HepG2 (cell line): ENCODE data around the gene MTHFD2L. TPM values are rescaled to one million over a fixed set of nuclear protein-coding genes. Genes with fewer than 3 reads are reported as not detected.

Source experiments
- ATAC-seq: fragments of 200-7000 bp; cut with Tn5 transposase; 3 replicates; pipeline ENCODE4 v1.9.1; 2020; ENCODE audit warnings: mild to moderate bottlenecking, moderate library complexity
- BruUV-seq: library from RNA; stranded (reverse); fragments of 400-500 nt; replicated peaks from 2 replicates; lab custom pipeline; 2021; lab: Mats Ljungman, UMichigan
- CTCF ChIA-PET: fragments of 300-600 bp; formaldehyde crosslinking; extraction: SDS; loops from one replicate; lab custom pipeline; 2021; ENCODE audit warnings: low total read pairs, inconsistent platforms, low intra/inter-chr PET ratio; lab: Yijun Ruan, JAX
- POLR2A ChIA-PET: fragments of 350-600 bp; sonication (Branson Sonifier 250); formaldehyde crosslinking; loops from one replicate; lab custom pipeline; 2020; ENCODE audit warnings: antibody characterized with exemption, inconsistent platforms; lab: Yijun Ruan, JAX
- DNase-seq: peaks from one replicate; pipeline ENCODE4 v3.0.0-alpha.2; 2015; ENCODE audit warnings: low spot score
- FAIRE-seq: peaks from 3 replicates; lab custom pipeline; 2011; peaks lifted over from hg19 to GRCh38; lab: Jason Lieb, UNC
- H2AFZ ChIP-seq: one replicate; pipeline ENCODE4 v1.6.1; 2011; ENCODE audit warnings: low read length, inconsistent platforms
- H3K27ac ChIP-seq: fragments of 300-600 bp; 3 replicates; pipeline ENCODE4 v1.8.0; 2011; ENCODE audit warnings: mixed run types, mild to moderate bottlenecking, mixed read lengths, low read length, inconsistent platforms; ENCODE audit not compliant: insufficient read depth; ENCODE audit errors: extremely low read length
- H3K27me3 ChIP-seq, 2 experiments: fragments of 200-600 bp in 1 of 2; 2 replicates in 1 of 2; 3 replicates in 1 of 2; pipeline versions ENCODE4 v1.6.0 to v1.8.0; 2011; ENCODE audit warnings: low read length in 2 of 2, mild to moderate bottlenecking in 2 of 2, moderate library complexity in 2 of 2, inconsistent platforms in 1 of 2; ENCODE audit not compliant: insufficient read depth in 2 of 2, control insufficient read depth in 1 of 2
- H3K36me3 ChIP-seq, 2 experiments: fragments of 200-600 bp in 1 of 2; replicated peaks in 1 of 2; 2 replicates in 1 of 2; 3 replicates in 1 of 2; pipeline versions ENCODE4 v1.5.1 to v1.8.0; 2011; ENCODE audit warnings: low read length in 2 of 2, inconsistent platforms in 1 of 2; ENCODE audit not compliant: insufficient read depth in 2 of 2, control insufficient read depth in 1 of 2
- H3K4me1 ChIP-seq: 2 replicates; pipeline ENCODE4 v1.5.1; 2012; ENCODE audit warnings: low read length, inconsistent platforms; ENCODE audit not compliant: insufficient read depth
- H3K4me2 ChIP-seq: 2 replicates; pipeline ENCODE4 v1.6.0; 2011; ENCODE audit warnings: low read depth, low read length, inconsistent platforms
- H3K4me3 ChIP-seq, 3 experiments: fragments of 200-600 bp in 1 of 3; sonication (generic), shearing (Covaris generic) in 1 of 3; replicated peaks in 1 of 3; 2 replicates each; pipeline ENCODE4 v1.5.1; 2011 to 2016; ENCODE audit warnings: low read length in 3 of 3, inconsistent platforms in 2 of 3, low read depth in 2 of 3, mild to moderate bottlenecking in 2 of 3, control low read depth in 1 of 3, mixed read lengths in 1 of 3; ENCODE audit not compliant: insufficient read depth in 1 of 3
- H3K79me2 ChIP-seq: one replicate; pipeline ENCODE4 v1.6.1; 2011; ENCODE audit warnings: low read length, inconsistent platforms; ENCODE audit not compliant: insufficient read depth
- H3K9ac ChIP-seq: 2 replicates; pipeline ENCODE4 v1.6.0; 2011; ENCODE audit warnings: mild to moderate bottlenecking, low read depth, low read length, inconsistent platforms; ENCODE audit not compliant: insufficient read depth
- H3K9me3 ChIP-seq: 2 replicates; pipeline ENCODE4 v1.5.1; 2012; ENCODE audit warnings: mild to moderate bottlenecking, low read length
- H4K20me1 ChIP-seq: 2 replicates; pipeline ENCODE4 v1.6.0; 2011; ENCODE audit warnings: inconsistent platforms, mild to moderate bottlenecking, low read length, moderate library complexity; ENCODE audit not compliant: insufficient read depth
- CREM ChIP-seq, 2 experiments: sonication (generic) in 1 of 2; formaldehyde crosslinking in 1 of 2; IDR thresholded peaks; 2 replicates each; pipeline versions ENCODE4 v1.4.0 to v1.6.1; 2016 to 2020; ENCODE audit warnings: antibody characterized with exemption in 1 of 2, mild to moderate bottlenecking in 1 of 2, missing genetic modification reagents in 1 of 2
- NR3C1 ChIP-seq: sonication (generic); formaldehyde crosslinking; IDR thresholded peaks from 2 replicates; pipeline ENCODE4 v1.4.0; 2020; ENCODE audit warnings: missing genetic modification reagents
- RBAK ChIP-seq: sonication (generic); formaldehyde crosslinking; IDR thresholded peaks from 2 replicates; pipeline ENCODE4 v1.5.1; 2020; ENCODE audit warnings: mild to moderate bottlenecking, missing genetic modification reagents
- XBP1 ChIP-seq: sonication (generic); formaldehyde crosslinking; IDR thresholded peaks from 2 replicates; pipeline ENCODE4 v1.5.0; 2020; ENCODE audit warnings: missing genetic modification reagents
- ZBTB21 ChIP-seq: sonication (generic); formaldehyde crosslinking; IDR thresholded peaks from 2 replicates; pipeline ENCODE4 v1.4.0; 2020; ENCODE audit warnings: missing genetic modification reagents
- ZNF607 ChIP-seq: sonication (generic); formaldehyde crosslinking; IDR thresholded peaks from 2 replicates; pipeline ENCODE4 v1.5.1; 2020; ENCODE audit warnings: missing genetic modification reagents, mild to moderate bottlenecking, borderline replicate concordance
- ZNF761 ChIP-seq: sonication (generic); formaldehyde crosslinking; conservative IDR thresholded peaks from 2 replicates; pipeline ENCODE4 v1.4.0; 2020; ENCODE audit warnings: mild to moderate bottlenecking, missing genetic modification reagents
- WGBS: methylation state at CpG from one replicate; pipeline ENCODE4 v1.1.6; 2017; ENCODE audit warnings: low lambda C conversion rate; 5-methylcytosine and 5-hydroxymethylcytosine counted together
- in situ Hi-C: cut with HindIII; loops from 2 replicates; pipeline ENCODE4 v1.10.0; 2017; ENCODE audit warnings: low pct_unique_long_range_greater_than_20kb; ENCODE audit not compliant: extremely low pct_ligation_motif_present
- intact Hi-C: fragments of 100-400 bp; cut with micrococcal nuclease; formaldehyde crosslinking; loops from one replicate; pipeline ENCODE4 v1.10.0; 2022; ENCODE audit not compliant: unreplicated experiment
- polyA plus RNA-seq, 8 experiments: library from polyadenylated mRNA; depleted of rRNA in 3 of 8; stranded (reverse) in 7 of 8; unstranded in 1 of 8; fragments of >200 nt; fragmentation: Illumina TruSeq in 4 of 8; extraction: Trizol in 4 of 8; gene quantifications; 2 replicates each; pipeline versions ENCODE4 v1.2.1 to v1.2.3, GENCODE V29; 2011 to 2016; ENCODE audit warnings: low read depth in 4 of 8, missing spikeins in 1 of 8, mixed read lengths in 1 of 8; ENCODE audit not compliant: insufficient read depth in 1 of 8
- total RNA-seq, 5 experiments: library from RNA; depleted of rRNA; stranded (reverse); fragments of >200 nt; fragmentation: Illumina TruSeq; extraction: Trizol; gene quantifications; 2 replicates each; pipeline ENCODE4 v1.2.3, GENCODE V29; 2016; ENCODE audit warnings: low read depth in 1 of 5
- TF ChIP-seq, protein P1 (sequence below): IDR thresholded peaks from 2 replicates; pipeline ENCODE4 v1.6.1; 2016
- TF ChIP-seq, protein P2 (sequence below): sonication (generic); formaldehyde crosslinking; IDR thresholded peaks from 2 replicates; pipeline ENCODE4 v1.5.0; 2020; ENCODE audit warnings: mild to moderate bottlenecking, missing genetic modification reagents
- TF ChIP-seq, protein P3 (sequence below): sonication (generic); formaldehyde crosslinking; IDR thresholded peaks from 2 replicates; pipeline ENCODE4 v1.8.0; 2022; ENCODE audit warnings: mild to moderate bottlenecking, missing genetic modification reagents; ENCODE audit not compliant: insufficient replicate concordance
- TF ChIP-seq, protein P4 (sequence below): sonication (generic); formaldehyde crosslinking; IDR thresholded peaks from 2 replicates; pipeline ENCODE4 v1.5.0; 2020; ENCODE audit warnings: mild to moderate bottlenecking, missing genetic modification reagents

MTHFD2L gene
- total and polyA plus RNA-seq, 2 of the 13 experiments (the other 11 are each of a cell fraction or from before 2014, with no cell fraction given): 10.5 to 14.9 TPM

DNA sequence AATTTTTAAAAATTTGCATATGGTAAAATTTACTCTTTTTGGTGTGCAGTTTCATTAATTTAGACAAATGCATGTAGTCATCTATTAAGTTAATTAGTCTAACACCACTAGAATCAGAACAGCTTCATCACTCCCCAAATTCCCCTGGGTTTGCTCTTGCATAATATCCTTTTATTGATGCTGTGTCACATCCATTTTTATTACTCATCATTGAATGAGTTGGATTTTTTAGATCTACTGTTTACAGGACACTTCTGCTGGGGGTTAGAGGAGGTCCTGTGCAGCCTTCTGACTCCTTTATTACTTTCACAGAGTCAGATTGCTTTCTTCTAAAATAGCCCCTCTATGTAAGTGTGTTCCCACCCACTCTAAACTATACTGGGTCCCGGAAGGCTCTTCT is 65.9 kb downstream of the MTHFD2L start:
- Histone ChIP-seq H3K27me3 (no peaks in the 10 kb centered on the region), H3K79me2 (no peaks in the 10 kb centered on the region), H3K4me1 (no peaks in the 10 kb centered on the region), H3K9me3 (no peaks in the 10 kb centered on the region), H3K9ac (no peak overlapping the region), H3K27ac (no peak overlapping the region), H2AFZ (no peak overlapping the region), H4K20me1 (no peaks in the 10 kb centered on the region), H3K4me3 (no peak overlapping the region), H3K36me3 (no peaks in the 10 kb centered on the region), H3K4me2 (no peak overlapping the region)
- in situ Hi-C loops (no loop called here), intact Hi-C loops (no loop called here)
- no TSS peak for BruUV-seq
- TF ChIP-seq ZNF607 (CRISPR knock-in tag) (no peak), CREM (IDR thresholded peaks at IDR 0.05) (no peak), CREM (CRISPR knock-in tag; IDR thresholded peaks at IDR 0.05) (no peak), ZBTB21 (no peak), RBAK (no peak), XBP1 (CRISPR knock-in tag) (no peak), NR3C1 (CRISPR knock-in tag) (no peak), ZNF761 (no peak)
- TF ChIP-seq, protein P1, sequence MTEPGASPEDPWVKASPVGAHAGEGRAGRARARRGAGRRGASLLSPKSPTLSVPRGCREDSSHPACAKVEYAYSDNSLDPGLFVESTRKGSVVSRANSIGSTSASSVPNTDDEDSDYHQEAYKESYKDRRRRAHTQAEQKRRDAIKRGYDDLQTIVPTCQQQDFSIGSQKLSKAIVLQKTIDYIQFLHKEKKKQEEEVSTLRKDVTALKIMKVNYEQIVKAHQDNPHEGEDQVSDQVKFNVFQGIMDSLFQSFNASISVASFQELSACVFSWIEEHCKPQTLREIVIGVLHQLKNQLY (CRISPR knock-in tag): no peak
- TF ChIP-seq, protein P2, sequence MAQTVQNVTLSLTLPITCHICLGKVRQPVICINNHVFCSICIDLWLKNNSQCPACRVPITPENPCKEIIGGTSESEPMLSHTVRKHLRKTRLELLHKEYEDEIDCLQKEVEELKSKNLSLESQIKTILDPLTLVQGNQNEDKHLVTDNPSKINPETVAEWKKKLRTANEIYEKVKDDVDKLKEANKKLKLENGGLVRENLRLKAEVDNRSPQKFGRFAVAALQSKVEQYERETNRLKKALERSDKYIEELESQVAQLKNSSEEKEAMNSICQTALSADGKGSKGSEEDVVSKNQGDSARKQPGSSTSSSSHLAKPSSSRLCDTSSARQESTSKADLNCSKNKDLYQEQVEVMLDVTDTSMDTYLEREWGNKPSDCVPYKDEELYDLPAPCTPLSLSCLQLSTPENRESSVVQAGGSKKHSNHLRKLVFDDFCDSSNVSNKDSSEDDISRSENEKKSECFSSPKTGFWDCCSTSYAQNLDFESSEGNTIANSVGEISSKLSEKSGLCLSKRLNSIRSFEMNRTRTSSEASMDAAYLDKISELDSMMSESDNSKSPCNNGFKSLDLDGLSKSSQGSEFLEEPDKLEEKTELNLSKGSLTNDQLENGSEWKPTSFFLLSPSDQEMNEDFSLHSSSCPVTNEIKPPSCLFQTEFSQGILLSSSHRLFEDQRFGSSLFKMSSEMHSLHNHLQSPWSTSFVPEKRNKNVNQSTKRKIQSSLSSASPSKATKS: no peak
- TF ChIP-seq, protein P3, sequence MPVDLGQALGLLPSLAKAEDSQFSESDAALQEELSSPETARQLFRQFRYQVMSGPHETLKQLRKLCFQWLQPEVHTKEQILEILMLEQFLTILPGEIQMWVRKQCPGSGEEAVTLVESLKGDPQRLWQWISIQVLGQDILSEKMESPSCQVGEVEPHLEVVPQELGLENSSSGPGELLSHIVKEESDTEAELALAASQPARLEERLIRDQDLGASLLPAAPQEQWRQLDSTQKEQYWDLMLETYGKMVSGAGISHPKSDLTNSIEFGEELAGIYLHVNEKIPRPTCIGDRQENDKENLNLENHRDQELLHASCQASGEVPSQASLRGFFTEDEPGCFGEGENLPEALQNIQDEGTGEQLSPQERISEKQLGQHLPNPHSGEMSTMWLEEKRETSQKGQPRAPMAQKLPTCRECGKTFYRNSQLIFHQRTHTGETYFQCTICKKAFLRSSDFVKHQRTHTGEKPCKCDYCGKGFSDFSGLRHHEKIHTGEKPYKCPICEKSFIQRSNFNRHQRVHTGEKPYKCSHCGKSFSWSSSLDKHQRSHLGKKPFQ (CRISPR knock-in tag): no peak
- TF ChIP-seq, protein P4, sequence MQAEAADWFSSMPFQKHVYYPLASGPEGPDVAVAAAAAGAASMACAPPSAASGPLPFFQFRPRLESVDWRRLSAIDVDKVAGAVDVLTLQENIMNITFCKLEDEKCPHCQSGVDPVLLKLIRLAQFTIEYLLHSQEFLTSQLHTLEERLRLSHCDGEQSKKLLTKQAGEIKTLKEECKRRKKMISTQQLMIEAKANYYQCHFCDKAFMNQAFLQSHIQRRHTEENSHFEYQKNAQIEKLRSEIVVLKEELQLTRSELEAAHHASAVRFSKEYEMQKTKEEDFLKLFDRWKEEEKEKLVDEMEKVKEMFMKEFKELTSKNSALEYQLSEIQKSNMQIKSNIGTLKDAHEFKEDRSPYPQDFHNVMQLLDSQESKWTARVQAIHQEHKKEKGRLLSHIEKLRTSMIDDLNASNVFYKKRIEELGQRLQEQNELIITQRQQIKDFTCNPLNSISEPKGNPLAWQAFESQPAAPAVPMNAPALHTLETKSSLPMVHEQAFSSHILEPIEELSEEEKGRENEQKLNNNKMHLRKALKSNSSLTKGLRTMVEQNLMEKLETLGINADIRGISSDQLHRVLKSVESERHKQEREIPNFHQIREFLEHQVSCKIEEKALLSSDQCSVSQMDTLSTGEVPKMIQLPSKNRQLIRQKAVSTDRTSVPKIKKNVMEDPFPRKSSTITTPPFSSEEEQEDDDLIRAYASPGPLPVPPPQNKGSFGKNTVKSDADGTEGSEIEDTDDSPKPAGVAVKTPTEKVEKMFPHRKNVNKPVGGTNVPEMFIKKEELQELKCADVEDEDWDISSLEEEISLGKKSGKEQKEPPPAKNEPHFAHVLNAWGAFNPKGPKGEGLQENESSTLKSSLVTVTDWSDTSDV: no peak
- DNase-seq (no peak), FAIRE-seq (no peak), ATAC-seq (no peak)
- WGBS: 86% methylated on average over 1 of the region's 1 CpG
- ChIA-PET CTCF (no interaction called here), POLR2A (interaction anchor here (0.6 kb wide), 1 partner anchor 965 kb away, joined by 3 read pairs; the partner anchor contains the start of gene ANKRD17)
